Fibroblast of the conjunctiva (primary cell): ENCODE measurements around the gene B4GALNT3.
A peak's percentile ranks its signal among the peaks of the same experiment; 100 is the strongest.
"Not testable (repeated sequence)": the region's sequence is repeated elsewhere in the genome, so short reads cannot be mapped to it uniquely, and the experiment has no call there.

Source experiments
- DNase-seq: peaks from one replicate; pipeline ENCODE4 v3.0.0-alpha.2; 2010; ENCODE audit warnings: low read depth

The B4GALNT3 gene

DNA sequence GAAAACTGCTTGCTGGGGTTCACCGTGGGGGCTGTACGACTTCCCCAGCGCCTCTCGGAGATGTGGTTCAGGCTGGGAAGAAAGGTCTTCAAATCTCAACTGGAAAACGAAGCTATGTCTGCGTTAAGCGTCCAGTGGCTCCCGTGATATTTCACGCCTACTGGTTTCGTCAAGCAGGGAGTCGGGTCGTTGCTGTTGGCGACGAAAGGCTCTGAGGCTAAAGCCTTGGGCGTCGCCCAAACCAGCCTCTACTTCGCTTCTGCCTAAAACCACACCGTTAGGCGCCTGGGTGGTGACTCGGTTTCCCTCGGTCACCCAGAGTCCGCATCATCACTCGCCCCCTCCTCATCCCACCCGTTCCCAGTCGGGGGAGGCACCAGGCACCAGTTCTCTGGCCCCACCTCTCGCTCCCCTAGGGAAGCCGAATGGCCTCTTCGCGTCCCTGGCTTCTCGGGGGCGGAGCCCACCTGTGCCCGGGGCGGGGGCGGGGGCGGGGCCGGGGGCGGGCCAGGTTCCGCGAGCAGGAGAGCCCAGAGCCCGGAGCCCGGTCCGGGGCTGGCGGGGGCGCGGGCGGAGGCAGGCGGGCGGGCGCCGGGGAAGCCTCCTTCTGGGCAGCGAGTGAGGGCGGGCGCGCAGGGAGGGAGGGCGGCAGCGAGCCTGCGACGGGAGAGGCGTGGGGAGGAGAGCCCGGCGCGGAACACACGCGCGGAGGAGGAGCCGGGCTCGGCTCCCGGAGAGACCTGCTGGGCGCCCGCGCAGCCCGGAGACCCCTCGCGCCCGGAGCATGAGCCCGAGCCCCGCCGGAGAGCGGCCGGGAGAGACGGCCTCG, at the start of gene B4GALNT3:
B4GALNT3 (plus strand) TSS at position 510 of the 829 bp plus-strand sequence. CDS start 438 bp downstream, outside the sequence.
- no peak for DNase-seq

DNA sequence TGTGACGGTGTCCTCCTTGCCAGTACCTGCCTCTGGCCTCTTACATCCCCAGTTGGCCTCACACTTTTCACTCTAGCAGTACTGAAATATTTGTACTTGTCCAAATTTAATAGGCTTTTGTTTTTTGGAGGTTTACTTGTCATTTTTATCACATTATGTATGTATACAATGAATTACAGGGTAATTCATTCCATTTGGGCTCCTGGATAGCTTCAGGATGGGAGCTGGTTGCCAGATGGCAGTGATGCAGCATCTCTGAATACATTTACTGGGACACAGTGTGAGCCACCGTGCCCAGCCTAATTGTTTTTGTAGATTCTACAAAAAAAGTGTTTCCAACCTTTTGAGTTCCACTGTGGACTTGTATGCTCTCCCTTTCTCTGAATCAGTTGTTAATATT, 44.9 kb upstream of the B4GALNT3 start:
- no peak for DNase-seq

DNA sequence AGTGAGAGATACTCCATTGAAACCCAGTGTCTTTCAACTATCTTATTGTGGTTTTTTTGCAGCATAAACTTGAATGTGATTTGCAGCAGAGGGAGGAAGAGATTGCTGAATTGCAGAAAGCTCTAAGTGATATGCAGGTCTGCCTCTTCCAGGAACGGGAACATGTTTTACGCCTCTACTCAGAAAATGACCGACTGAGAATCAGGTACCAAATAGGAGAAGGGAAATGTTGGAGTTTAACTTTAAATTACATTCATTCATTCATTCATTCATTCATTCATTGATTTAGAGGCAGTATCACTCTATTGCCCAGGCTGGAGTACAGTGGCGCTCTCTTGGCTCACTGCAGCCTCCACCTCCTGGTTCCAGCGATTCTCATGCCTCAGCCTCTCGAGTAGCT, 41.3 kb upstream of the B4GALNT3 start:
- no peak for DNase-seq

DNA sequence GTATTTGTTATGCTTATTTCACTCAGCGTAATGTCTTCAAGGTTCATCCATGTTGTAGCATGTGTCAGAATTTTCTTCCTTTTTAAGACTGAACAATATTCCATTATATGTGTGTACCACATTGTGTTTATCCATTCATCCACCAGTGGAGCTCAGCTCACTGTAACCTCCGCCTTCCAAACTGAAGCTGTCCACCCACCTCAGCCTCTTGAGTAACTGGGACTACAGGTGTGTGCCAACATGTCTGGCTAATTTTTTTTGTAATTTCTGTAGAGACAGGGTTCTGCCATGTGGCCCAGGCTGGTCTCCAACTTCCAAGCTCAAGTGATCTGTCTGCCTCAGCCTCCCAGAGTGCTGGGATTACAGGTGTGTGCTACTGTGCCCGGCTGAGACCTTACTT, 37.2 kb upstream of the B4GALNT3 start:
- DNase-seq, result no peak

DNA sequence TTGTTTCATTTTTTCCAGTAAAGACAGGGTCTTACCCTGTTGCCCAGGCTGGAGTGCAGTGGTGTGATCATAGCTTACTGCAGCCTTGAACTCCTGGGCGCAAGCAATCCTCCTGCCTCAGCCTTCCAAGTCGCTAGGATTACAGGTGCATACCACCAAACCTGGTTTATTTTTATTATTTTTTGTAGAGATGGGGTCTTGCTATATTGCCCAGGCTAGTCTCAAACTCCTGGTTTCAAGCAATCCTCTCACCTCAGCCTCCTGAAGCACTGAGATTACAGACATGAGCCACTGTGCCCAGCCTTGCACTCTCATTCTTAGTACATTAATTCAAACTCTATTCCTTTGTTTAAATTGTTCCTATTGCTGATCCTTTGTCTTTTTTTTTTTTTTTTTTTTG, 24.0 kb upstream of the B4GALNT3 start:
- DNase-seq, result not testable (repeated sequence)

DNA sequence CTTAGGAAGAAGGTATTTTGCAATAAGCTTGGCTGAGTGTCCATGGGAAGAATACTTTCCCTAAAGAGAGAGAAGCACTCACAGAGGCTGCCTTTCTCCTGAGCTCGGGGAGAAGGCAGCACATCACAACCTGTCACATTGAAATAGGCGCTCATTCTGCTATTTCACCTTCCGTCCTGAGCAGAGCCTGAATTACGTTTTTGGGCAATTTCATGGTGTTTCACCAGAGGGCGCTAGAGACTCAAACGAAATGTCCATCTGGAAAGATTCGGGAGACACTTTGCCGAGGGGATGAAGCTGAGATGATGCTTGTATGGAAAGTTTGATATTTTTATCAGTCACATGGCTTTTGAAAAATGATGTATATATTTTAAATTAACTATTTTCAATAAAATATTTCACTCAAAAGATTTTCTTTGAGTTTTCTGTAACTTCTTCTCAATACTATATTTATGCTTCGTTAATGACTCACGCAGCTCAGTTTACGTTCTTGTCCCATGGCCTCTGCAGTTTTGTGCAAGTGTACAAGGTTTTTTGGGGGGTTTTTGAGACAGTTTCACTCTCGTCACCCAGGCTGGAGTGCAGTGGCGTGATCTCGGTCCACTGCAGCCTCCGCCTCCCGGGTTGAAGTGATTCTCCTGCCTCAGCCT, 17.4 kb upstream of the B4GALNT3 start:
- DNase-seq, result peak; percentile 13

DNA sequence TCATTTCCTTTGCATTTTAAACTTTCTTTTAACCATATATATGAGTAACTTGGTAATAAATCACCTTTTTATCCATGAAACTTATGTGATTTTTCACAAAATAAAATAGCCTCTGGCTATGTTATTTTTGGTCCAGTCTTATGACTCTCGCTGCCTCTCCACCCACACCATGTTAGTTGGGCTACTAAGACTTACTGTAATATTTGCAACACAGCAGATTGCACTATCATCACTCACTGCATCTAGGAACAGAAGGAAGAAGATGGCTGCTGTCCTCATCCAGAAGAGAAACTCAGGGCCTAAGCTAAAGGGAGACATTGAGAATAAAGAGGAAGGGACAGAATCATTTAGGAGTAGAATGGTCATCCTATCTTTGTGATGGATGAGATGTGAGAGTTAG, 12.6 kb upstream of the B4GALNT3 start:
- no peak for DNase-seq

DNA sequence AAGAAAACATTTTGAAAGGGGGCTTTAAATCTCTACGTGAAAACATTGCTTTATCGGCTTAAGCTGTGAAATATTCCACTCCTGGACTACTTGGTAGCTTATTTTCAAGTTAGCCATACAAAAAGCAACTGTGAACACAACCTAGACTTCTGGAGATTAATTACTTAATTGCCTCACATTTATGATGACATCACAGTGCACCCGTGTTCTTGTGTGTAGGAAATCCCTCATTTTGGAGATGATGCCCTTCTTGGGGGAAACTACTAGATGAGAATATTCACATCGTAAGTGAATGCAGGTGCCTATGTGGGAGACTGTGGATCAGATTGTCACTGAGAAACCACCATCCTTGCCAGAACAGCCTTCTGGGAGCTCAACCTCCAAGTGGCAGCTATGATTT, 10.5 kb upstream of the B4GALNT3 start:
- DNase-seq, result no peak

DNA sequence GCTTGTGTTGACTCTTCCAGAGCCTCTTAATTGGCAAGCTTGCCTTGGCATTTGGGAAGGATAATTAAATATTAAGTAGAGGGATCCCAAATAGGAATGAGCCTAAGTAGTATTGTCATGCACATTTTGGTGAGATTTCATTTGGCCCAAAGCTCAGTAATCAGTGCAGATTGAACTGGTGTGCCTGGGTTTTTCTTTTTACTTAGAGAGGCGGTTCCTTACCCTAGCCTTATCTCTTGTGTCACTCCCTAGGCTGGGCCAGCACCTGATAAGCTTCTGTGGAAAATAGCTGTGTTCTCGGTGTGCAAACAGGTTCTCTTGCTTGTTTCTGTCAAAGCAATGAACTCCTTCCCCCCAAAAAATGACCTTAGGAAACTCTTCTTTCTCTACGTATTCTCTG, 9.3 kb upstream of the B4GALNT3 start:
- no peak for DNase-seq

DNA sequence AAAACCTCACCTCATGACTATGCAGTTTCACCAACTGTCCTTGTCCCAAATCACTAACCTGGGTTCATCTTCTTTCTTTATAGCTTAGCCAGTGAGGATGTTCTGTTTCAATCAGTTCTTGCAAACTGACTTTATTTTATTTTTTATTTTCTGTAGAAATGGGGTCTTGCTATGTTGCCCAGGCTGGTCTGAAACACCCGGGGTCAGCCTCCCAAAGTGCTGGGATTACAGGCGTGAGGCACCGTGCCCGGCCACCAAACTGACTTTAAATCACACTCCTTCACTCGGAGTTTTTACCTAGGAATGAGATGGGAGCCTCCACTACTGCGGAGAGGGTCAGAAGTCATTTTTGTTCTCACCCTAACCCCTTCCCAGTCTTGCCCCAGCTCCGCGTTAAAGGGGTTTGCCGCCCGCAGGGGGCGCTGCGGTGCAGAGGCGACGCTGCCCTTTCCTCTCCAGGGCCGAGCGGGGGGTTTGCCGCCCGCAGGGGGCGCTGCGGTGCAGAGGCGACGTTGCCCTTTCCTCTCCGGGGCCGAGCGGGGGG, 7.0 kb upstream of the B4GALNT3 start:
- DNase-seq, result no peak

DNA sequence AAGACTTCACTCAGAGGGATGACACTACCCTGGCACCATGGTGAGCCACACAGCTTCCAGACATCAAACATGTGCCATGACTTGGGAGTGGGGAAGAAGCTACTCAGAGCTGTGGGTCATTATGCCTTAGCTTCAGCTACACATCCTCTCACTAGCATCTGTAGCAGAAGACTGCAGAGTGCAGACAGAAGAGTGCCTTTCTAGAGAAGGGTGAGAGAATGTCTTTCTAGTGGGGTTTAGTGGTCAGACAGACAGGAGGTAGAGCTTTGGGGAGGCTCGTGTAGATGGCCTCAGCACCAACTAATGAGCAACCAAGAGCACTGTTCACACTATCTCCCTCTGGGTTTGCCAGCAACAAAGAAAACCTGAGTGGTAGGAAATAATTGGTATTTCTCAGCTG, 4.9 kb upstream of the B4GALNT3 start:
- no peak for DNase-seq

DNA sequence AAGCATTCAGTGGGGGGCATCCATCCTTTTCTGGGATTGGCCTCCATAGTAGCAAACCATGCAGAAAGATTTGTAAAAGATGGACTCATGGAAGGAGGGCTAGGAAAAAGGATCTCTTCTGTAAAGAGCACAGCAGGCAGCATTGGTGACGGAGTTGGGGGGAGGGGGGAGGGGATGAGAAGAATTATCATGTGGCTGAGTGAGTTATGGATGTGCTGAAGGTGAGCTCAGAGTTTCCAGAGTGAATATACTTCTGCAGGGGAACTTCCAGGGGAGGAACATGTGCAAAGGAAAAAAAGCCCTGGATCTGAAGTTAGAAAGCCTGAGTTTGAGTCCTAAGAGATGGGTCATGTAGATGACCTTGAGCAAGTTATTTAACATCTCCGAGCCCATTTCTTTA, 3.9 kb upstream of the B4GALNT3 start:
- no peak for DNase-seq

DNA sequence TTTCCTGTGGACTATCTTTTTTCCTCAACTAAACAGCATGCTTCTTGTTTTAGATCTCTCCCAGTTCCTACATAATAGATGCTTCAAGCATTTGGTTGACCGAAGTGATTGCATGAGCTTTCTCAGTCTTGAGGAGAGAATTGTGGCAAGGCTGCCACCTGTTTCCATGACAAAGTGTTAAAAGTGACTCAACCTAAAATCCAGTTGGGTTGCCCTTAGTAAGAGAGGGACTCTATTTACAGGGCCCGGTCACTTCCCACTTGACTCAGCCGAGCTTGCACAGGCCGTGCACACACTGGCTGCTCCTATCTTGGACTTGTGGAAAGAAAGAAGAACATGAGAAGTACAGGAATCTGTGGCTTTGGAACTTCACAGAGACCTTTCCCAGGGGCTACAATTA, 2.1 kb upstream of the B4GALNT3 start:
- no peak for DNase-seq

DNA sequence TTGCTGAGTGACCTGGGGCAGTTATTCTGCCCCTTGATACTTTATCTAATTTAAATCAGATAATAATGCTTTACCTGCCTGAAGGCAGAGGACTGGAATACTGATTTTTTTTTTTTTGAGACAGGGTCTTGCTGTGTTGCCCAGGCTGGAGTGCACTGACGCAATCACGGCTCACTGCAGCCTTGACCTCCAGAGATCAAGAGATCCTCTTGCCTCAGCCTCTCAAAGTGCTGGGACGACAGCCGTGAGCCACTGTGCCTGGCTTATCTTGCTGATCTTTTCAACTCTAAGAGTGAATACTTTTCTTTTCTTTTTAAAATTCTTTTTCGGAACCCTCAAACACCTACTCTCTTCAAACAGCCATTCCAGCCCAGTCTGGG, 699 bp upstream of the B4GALNT3 start:
- no peak for DNase-seq

DNA sequence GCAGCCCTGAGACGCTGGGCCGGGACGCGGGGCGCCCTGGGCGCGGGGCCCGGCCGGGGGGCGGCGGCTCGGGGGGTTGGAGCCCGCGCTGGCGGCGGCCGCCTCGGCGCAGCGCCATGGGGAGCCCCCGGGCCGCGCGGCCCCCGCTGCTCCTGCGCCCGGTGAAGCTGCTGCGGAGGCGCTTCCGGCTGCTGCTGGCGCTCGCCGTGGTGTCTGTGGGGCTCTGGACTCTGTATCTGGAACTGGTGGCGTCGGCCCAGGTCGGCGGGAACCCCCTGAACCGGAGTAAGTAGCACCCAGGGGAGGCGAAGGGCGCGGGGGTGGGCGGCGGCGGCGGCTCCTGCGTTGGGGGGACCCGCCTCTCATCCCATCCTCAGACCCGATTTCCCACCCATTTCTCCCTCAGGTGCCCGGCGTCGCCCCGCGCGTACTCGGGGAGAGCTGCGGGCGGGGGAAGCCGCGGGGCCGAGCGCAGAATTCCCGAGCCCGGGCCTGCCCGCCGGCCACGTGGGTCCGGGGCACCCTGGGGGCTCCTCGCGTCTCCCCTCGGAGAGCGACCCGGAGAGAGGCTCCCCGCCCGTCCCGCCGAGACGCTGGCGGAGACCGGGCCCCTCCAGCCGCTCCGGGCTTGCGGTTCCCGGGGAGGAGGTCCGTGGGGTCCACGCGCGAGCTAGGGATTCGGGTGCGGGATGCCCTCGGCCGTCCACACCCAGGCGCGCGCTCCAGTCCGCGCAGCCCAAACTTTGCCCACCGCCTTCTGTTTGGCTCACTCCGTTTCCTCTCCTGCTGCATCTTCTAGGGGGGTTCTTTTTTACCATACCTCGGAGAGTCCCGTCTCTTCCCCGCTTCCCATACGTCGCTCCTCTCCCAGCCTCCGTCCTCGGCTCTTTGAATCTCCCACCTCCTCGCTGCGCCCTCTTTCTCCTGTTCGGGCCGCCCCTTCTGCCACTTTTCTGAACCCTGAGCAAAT, 807 bp downstream of the B4GALNT3 start:
- DNase-seq, result no peak

DNA sequence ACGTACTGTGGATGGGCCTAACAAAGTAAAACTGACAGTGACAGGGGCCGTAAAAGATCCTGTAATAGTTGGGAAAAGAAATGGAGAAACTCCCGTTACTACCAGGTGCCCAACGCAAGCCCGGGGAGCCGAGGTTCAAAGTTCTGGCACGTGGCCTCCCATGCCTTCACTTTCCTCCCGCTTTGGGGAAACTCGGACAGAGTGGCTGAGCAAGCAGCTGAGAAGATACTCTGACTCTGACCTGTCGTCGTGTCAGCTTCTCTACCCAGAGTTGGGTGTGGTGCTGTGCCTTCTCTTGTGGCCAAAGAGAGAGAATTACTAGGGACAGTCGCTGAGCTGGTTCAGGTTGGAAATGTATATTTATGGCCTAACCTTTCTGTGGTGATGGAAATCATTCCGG, 1.7 kb downstream of the B4GALNT3 start:
- no peak for DNase-seq

DNA sequence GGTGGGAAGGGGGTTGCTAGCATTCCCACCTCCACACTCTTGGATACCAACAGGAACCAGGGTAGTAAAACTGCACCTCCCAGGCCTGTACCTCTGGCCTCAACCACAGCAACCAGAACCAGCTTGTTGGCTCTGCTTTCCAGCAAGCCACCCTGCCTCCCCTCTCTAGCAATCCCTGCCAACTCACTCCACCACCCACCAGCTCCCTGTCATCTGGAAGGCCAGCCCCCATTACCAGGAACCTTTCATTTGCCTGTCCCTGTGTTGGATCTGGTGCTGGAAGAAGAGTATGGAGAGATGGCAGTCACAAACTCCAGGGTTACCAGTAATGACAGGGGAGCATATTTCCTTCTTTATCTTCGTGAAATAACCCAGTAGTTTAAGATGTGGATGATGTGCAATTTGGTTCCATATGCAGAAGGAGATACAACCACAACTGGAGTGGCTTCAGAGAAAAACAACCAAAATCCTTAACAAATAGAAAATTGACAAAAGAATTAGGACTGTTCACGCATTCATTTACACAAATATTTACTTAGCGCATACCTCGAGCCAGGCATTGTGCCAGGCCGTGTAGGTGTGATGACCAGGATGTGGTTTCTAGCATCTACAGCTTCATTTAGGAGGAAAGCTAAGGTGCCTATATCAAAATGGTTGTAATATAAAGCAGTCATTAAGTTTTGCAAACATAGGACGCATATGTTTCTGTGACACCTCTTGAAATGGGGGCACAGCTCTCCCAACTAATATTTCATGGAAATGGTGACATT, 3.4 kb downstream of the B4GALNT3 start:
- DNase-seq, result no peak

DNA sequence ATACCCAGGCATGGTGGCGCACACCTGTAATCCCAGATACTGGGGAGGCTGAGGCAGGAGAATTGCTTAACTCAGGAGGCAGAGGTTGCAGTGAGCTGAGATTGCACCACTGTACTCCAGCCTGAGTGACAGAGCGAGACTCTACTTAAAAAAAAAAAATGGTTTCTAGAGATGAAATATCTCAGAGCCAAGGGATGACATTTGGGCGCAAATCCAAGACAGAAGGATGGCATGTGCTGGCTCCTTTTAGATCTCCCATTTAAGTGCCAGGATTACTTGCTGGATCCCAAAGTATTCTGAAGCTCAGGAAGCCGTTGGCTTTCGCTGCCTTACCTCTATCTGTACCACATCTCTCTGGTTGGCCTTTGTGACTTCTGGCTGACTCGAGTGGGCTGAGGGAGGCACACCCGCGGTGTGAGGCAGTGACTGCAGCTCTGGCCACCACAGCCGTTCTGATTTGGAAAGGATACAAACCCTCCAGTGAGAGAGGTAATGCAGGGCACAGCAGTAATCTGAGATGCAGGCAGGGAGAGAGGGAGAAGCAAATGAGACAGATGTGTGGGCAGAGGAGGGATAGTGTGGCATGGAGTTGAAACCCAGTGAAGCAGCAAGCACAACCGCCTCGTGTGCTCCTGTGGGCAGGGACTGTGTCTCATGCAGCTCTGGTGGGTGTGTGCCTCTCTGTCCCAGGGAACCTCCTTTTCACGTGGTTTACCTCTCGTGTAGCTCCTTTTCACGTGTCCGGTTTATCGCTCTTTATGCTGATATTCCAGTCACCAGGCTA, 4.9 kb downstream of the B4GALNT3 start:
- no peak for DNase-seq

DNA sequence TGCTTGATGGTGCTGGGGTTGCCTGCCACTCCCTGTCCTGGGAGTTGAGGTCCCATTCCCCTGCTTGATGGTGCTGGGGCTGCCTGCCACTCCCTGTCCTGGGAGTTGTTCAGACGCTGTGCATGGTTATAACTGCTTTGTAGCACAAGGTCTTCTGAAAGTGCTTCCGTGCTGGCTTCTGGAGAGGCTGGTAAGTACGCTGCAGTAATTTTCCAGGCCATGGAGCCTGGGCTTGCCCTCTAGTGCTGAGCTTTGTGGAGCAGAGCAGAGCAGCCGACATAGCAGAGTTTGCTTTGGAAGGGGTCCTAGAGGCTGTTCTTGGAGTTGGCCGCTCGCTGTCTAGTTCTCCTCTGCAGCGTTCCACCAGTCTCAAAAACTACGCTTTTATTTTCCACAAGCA, 6.3 kb downstream of the B4GALNT3 start:
- no peak for DNase-seq

DNA sequence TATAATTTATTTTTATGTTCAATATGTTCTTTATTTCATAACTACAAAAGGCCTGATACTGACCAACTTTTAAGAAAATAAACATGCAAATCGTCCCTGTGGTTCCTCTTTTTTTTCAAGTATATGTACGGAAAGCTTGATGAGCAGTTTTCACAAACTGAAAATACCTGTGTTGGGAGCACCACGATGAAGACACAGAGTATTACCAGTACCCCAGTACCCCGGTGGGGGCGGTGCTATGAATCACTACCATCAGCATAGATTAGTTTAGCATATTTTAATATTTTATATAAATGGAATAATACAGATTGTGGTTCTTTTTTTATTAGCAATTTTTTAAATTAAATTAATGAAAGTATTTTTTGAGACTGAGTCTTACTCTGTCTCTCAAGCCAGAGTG, 7.0 kb downstream of the B4GALNT3 start:
- no peak for DNase-seq

DNA sequence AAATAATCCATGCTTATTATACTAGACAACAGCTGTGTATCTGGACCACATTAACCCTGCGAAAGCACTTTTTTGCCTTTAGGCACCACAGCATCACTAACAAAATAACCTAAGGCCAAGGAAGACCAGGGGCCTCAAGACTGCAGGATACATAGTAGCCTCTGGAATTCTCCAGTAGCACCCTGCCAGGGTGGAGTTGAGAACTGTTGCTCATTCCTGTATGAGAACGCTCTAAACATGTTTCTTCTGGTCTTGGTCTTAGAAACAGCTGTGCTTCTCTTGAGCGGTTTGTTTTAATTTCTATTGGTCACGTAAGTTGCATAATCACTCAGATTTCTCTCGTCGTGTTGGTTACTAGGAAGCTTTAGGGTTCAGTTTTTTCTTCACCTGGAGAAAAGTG, 7.9 kb downstream of the B4GALNT3 start:
- DNase-seq, result no peak
